Adrenal gland (tissue), 12 donors: ENCODE data around the gene S100P. TPM values are rescaled to one million over a fixed set of nuclear protein-coding genes. Genes with fewer than 3 reads are reported as not detected.
"Not testable (repeated sequence)": the region's sequence is repeated elsewhere in the genome, so short reads cannot be mapped to it uniquely, and the experiment has no call there.

Source experiments
- DNase-seq, 7 donors: peaks; one replicate each; pipeline ENCODE4 v3.0.0-alpha.2; 2019 to 2020
- H3K27ac ChIP-seq, 5 donors: fragments of 200-600 bp; sonication (generic) in 4 of 5; 1 replicate in 3 of 5; 2 replicates in 2 of 5; pipeline versions ENCODE4 v1.5.1 to v1.8.0; 2016 to 2020; ENCODE audit warnings: mild to moderate bottlenecking in 1 of 5
- H3K27me3 ChIP-seq: fragments of 200-600 bp; 2 replicates; pipeline ENCODE4 v1.8.0; 2021
- H3K36me3 ChIP-seq, 2 donors: fragments of 200-600 bp; replicated peaks in 1 of 2; 1 replicate in 1 of 2; 2 replicates in 1 of 2; pipeline versions ENCODE4 v1.5.1 to v1.8.0; 2018 to 2022
- H3K4me1 ChIP-seq, 2 donors: fragments of 200-600 bp; replicated peaks in 1 of 2; 1 replicate in 1 of 2; 2 replicates in 1 of 2; pipeline versions ENCODE4 v1.5.1 to v1.8.0; 2018 to 2021
- H3K4me3 ChIP-seq, 4 donors: fragments of 200-600 bp; sonication (generic) in 3 of 4; one replicate each; pipeline ENCODE4 v1.5.1; 2016 to 2018
- H3K9me3 ChIP-seq, 3 donors: fragments of 200-600 bp; sonication (generic) in 1 of 3; replicated peaks in 1 of 3; 1 replicate in 2 of 3; 2 replicates in 1 of 3; pipeline versions ENCODE4 v1.5.1 to v1.8.0; 2016 to 2021
- POLR2A ChIP-seq, 2 donors: fragments of 450-650 bp; IDR thresholded peaks; one replicate each; pipeline ENCODE4 v1.6.1; 2017; ENCODE audit warnings: antibody characterized with exemption in 2 of 2, mild to moderate bottlenecking in 2 of 2, moderate library complexity in 1 of 2
- WGBS, 4 donors: extraction: QIAGEN DNeasy Blood & Tissue Kit in 2 of 4; methylation state at CpG; one replicate each; pipeline versions ENCODE4 v1.1.5 to v1.1.7; 2013 to 2017; 5-methylcytosine and 5-hydroxymethylcytosine counted together
- intact Hi-C, 2 donors: fragments of 100-400 bp; cut with DNase I; formaldehyde crosslinking; loops; one replicate each; pipeline versions ENCODE4 v1.14.1 to v1.15.0; 2022 to 2023
- polyA plus RNA-seq, 3 donors: library from polyadenylated mRNA; stranded (reverse); fragments of 200-250 nt in 2 of 3; fragments of 350-450 nt in 1 of 3; fragmentation: Illumina TruSeq in 1 of 3; extraction: RNeasy Lipid Tissue Mini Kit (QIAGEN cat#74804) in 1 of 3; gene quantifications; one replicate each; pipeline ENCODE4 v1.2.3, GENCODE V29; 2013 to 2014
- total RNA-seq, 9 donors: library from RNA; depleted of rRNA in 4 of 9; stranded (reverse); fragments of >200 nt in 4 of 9; fragments of 120-200 nt in 1 of 9; fragmentation: NEBNext Ultra II Directional in 1 of 9; extraction: Animal tissue kit (Norgen Biotek cat#: 25700) in 1 of 9; gene quantifications; one replicate each; pipeline versions ENCODE4 v1.1.0 to v1.2.4, GENCODE V29; 2013 to 2023
- TF ChIP-seq, protein P1 (sequence below), 6 experiments: fragments of 450-650 bp in 4 of 6; fragments of 200-600 bp in 2 of 6; sonication (generic) in 1 of 6; IDR thresholded peaks; 1 replicate in 5 of 6; 2 replicates in 1 of 6; pipeline versions ENCODE4 v1.5.1 to v1.8.0; 2016 to 2021; ENCODE audit warnings: antibody characterized with exemption in 6 of 6, mild to moderate bottlenecking in 2 of 6, moderate library complexity in 1 of 6
- donor health status: healthy with polysubstance abuse.
- donor health status: Bipolar disorder and iron deficiency.
- donor health status: DM: yes; HTN: yes; CAD: no.
- donor health status: DM: no; HTN: no; CAD: no.
- donor health status: DM: no; HTN: no; CAD: no.
- donor health status: DM: yes; HTN: yes; CAD: no.

S100P gene
- total and polyA plus RNA-seq, 12 donors = 0.42 to 1.9 (median 0.84) TPM; not detected in 5

DNA sequence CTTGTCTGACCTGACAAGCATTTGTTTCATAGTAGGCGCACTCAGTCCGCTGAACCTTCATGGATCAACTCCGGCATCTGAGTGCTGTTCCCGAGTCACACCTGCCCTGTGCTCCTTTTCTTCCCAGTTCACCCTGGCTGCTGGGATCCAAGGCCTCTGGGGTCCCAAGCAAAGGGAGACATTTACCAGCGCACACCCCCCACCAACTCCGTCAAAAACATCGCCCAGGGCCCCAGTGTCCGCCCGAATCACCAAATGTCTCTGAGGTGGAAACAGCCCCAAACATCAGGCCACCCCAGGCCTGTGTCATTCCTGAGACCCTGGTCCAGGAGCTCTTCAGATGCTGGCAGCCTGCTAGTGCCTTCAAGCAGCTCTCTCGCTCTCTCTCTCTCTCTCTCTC, 27.4 kb downstream of the S100P start:
- Histone ChIP-seq H3K4me3 (no peak overlapping the region), H3K36me3 (no peaks in the 10 kb centered on the region), H3K27me3 (no peaks in the 10 kb centered on the region), H3K4me1 (peaks cover 4 to 27% of the 10 kb centered on the region in 2 donors), H3K27ac (no peak overlapping the region), H3K9me3 (no peaks in the 10 kb centered on the region)
- intact Hi-C loops = loop anchor here (2.0 to 10.0 kb wide), 4 partner anchors 54 to 356 kb away; no protein-coding TSS in a partner anchor
- WGBS, 4 donors = 93 to 97% (median 95%) methylated on average over 10 of the region's 10 CpGs
- peak in 1 of 7 donors; percentile 37 for DNase-seq
- no peak for TF ChIP-seq POLR2A (IDR thresholded peaks at IDR 0.05)
- TF ChIP-seq, protein P1, sequence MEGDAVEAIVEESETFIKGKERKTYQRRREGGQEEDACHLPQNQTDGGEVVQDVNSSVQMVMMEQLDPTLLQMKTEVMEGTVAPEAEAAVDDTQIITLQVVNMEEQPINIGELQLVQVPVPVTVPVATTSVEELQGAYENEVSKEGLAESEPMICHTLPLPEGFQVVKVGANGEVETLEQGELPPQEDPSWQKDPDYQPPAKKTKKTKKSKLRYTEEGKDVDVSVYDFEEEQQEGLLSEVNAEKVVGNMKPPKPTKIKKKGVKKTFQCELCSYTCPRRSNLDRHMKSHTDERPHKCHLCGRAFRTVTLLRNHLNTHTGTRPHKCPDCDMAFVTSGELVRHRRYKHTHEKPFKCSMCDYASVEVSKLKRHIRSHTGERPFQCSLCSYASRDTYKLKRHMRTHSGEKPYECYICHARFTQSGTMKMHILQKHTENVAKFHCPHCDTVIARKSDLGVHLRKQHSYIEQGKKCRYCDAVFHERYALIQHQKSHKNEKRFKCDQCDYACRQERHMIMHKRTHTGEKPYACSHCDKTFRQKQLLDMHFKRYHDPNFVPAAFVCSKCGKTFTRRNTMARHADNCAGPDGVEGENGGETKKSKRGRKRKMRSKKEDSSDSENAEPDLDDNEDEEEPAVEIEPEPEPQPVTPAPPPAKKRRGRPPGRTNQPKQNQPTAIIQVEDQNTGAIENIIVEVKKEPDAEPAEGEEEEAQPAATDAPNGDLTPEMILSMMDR (IDR thresholded peaks at IDR 0.05) = no peak

DNA sequence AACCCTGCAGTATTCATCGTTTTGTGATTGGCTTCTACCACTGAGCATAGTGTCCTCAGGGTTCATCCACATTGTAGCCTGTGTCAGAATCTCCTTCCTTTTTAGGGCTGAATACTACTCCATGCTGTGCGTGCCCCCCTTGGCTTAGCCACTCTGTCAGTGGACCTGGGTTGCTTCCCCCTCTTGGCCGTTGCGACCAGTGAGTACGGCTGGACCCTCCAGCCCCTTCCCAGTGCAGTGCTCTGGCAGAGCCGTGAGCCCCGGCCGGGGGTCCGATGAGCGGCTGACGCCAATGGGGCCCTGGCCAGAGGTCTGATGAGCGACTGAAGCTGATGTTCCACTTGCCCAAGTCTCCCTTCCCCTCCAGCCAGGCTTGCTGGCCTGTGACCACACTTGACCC, 29.2 kb downstream of the S100P start:
- Histone ChIP-seq H3K36me3 (no peaks in the 10 kb centered on the region), H3K4me3 (no peak overlapping the region), H3K9me3 (no peaks in the 10 kb centered on the region), H3K27ac (no peak overlapping the region), H3K4me1 (peaks cover 4 to 17% of the 10 kb centered on the region in 2 donors), H3K27me3 (no peaks in the 10 kb centered on the region)
- DNase-seq = peak in 2 of 7 donors; percentile 19 to 39
- intact Hi-C loops = loop anchor here (5.0 to 10.0 kb wide), 3 partner anchors 52 to 354 kb away; no protein-coding TSS in a partner anchor
- 88 to 98% (median 94%) methylated on average over 5 to 12 of the region's 12 CpGs for WGBS, 4 donors
- TF ChIP-seq, protein P1 (IDR thresholded peaks at IDR 0.05) = no peak
- TF ChIP-seq POLR2A (IDR thresholded peaks at IDR 0.05) = no peak

DNA sequence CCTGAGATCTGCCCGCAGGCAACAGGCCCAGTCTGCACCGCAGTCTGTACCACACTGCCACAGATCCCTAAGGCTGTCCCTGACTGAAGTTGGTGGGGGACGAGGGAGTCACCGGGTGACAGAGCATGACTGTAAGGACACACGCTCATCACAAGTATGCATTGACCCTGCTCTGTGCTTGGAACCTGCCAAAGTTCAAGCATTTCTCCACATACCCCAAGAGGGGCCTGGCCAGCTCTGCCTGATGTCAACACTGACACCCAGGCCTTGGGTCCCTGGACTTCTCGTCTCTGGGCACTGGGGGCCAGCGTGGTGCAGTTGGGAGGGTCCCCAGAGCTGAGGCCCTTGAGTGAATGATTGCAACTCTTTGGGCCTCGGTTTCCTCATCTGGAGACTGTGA, 30.2 kb downstream of the S100P start:
- H3K9me3 ChIP-seq = no peaks in the 10 kb centered on the region
- peak overlapping the region in 3 of 5 donors; percentile 26 to 82 (median 74) for H3K27ac ChIP-seq
- no peaks in the 10 kb centered on the region for H3K36me3 ChIP-seq
- 89 to 94% (median 92%) methylated on average over 6 to 8 of the region's 8 CpGs for WGBS, 4 donors
- intact Hi-C loops = loop anchor here (5.0 to 10.0 kb wide), 3 partner anchors 51 to 353 kb away; no protein-coding TSS in a partner anchor
- H3K4me1 ChIP-seq = peaks cover 4 to 17% of the 10 kb centered on the region in 2 donors
- no peaks in the 10 kb centered on the region for H3K27me3 ChIP-seq
- no peak overlapping the region for H3K4me3 ChIP-seq
- DNase-seq = peak in 1 of 7 donors; percentile 22
- TF ChIP-seq, protein P1 (IDR thresholded peaks at IDR 0.05) = no peak
- TF ChIP-seq POLR2A (IDR thresholded peaks at IDR 0.05) = no peak

DNA sequence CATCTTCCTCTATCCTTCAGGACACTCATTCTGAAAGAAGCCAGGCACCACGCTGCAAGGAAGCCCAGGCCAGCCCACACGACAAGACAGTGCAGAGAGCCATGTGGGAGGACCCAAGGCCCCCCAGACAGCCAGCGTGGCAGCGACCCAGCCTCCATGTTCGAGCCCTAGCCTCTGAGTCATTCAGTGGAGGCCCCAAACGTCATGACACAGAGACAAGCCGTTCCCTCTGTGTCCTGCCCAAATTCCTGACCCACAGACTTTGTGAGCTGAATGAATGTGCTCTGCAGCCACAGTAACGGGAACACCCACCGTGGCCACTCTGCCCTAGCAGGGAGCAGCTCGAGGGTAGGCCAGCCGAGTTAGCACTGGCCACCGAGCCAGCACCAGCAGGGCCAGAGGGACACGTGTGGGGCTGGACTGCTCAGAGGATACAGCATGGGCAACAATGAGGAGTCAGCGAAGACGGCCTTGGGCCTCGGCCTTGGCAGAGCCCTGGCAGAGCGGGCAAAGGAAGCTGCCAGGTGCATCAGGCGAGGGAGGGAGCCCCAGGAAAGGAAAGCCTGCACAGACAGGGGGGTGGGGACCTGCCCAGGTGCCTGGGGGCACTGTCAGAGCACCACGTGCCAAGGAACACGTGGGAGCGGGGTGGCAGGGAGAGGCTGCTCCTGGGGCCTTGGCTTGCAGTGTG, 30.9 kb downstream of the S100P start:
- peak overlapping the region in 4 of 5 donors; percentile 1 to 82 (median 50) for H3K27ac ChIP-seq
- TF ChIP-seq, protein P1 (IDR thresholded peaks at IDR 0.05) = no peak
- peak in 1 of 2 donors; percentile 28 for TF ChIP-seq POLR2A (IDR thresholded peaks at IDR 0.05)
- H3K27me3 ChIP-seq = no peaks in the 10 kb centered on the region
- WGBS, 4 donors = 42 to 74% (median 44%) methylated on average over 11 to 21 of the region's 21 CpGs
- H3K4me3 ChIP-seq = no peak overlapping the region
- H3K36me3 ChIP-seq = no peaks in the 10 kb centered on the region
- peaks cover 4 to 17% of the 10 kb centered on the region in 2 donors for H3K4me1 ChIP-seq
- intact Hi-C loops = loop anchor here (5.0 to 10.0 kb wide), 3 partner anchors 50 to 353 kb away; no protein-coding TSS in a partner anchor
- H3K9me3 ChIP-seq = no peaks in the 10 kb centered on the region
- DNase-seq = peak; percentile 71 to 90 (median 84)

DNA sequence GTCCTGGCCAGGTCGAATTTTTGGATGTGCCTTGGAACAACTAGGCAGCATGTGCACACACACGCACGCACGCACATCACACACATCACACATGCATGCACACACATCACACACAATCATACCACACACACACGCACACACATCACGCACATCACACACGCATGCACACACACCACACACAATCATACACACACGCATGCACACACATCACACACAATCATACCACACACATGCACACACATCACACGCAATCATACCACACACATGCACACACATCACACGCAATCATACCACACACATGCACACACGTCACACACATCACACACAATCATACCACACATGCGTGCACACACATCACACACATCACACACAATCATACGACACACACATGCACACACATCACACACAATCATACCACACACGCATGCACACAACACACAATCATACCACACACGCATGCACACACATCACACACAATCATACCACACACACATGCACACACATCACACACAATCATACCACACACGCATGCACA, 31.8 kb downstream of the S100P start:
- H3K36me3 ChIP-seq, H3K4me3 ChIP-seq, H3K27me3 ChIP-seq, DNase-seq, H3K9me3 ChIP-seq: not testable (repeated sequence)
- Histone ChIP-seq H3K27ac (peak overlapping the region in 1 of 5 donors; percentile 82), H3K4me1 (peaks cover 4 to 12% of the 10 kb centered on the region in 2 donors)
- intact Hi-C loops = loop anchor here in 1 of 2 donors (10.0 kb wide), 1 partner anchor 49 kb away; no protein-coding TSS in a partner anchor
- WGBS, 4 donors = 88 to 91% (median 88%) methylated on average over 16 of the region's 16 CpGs
